Mucosa of rectum (tissue), 2 donors: ENCODE results near the gene CHID1.

ENCODE experiments used
- H3K27ac ChIP-seq, 2 donors: one replicate each; pipeline ENCODE4 v1.7.0; 2013; ENCODE audit warnings: inconsistent platforms in 2 of 2, low read depth in 2 of 2, low read length in 2 of 2
- H3K27me3 ChIP-seq, 2 donors: one replicate each; pipeline ENCODE4 v1.7.0; 2013; ENCODE audit warnings: low read length in 2 of 2; ENCODE audit not compliant: control insufficient read depth in 2 of 2, insufficient read depth in 2 of 2
- H3K36me3 ChIP-seq, 2 donors: one replicate each; pipeline ENCODE4 v1.7.0; 2013; ENCODE audit warnings: low read length in 2 of 2; ENCODE audit not compliant: control insufficient read depth in 2 of 2, insufficient read depth in 2 of 2
- H3K4me1 ChIP-seq, 2 donors: one replicate each; pipeline ENCODE4 v1.7.0; 2013; ENCODE audit warnings: low read length in 2 of 2, mild to moderate bottlenecking in 1 of 2; ENCODE audit not compliant: control insufficient read depth in 2 of 2, insufficient read depth in 2 of 2
- H3K4me3 ChIP-seq, 2 donors: one replicate each; pipeline ENCODE4 v1.7.0; 2013; ENCODE audit warnings: low read length in 2 of 2
- H3K9ac ChIP-seq, 2 donors: one replicate each; pipeline ENCODE4 v1.7.0; 2013; ENCODE audit warnings: low read length in 2 of 2, low read depth in 1 of 2, mild to moderate bottlenecking in 1 of 2
- H3K9me3 ChIP-seq, 2 donors: one replicate each; pipeline ENCODE4 v1.7.0; 2013; ENCODE audit warnings: low read length in 2 of 2; ENCODE audit not compliant: control insufficient read depth in 2 of 2
- donor health status: healthy.
- donor health status: Normal muscosa, but diverticular disease.

Gene CHID1

DNA sequence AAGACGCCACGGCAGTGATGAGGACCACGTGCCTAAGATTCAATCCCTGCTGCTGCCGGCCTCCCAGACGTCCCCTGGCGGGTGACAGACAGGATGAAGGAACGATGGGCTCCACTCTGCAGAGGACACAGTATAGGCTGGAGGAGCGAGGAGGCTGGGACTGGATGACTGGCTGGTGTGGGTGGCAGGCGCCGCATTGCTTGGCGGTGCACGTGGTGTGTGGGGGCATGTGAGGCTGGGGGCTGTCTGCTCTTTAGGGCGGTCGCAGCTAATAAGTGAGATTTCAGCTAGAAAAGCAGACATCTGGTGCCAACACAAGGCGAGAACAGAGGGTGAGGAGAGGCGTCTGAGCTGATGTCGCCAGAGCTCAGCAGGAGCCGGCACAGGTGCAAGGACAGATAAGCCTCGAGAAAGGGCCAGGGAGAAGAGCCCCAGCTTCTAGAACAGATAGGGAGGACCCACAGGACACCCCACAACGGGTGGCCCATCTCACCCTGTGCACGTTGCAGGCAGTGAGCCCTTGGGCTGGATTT is 34.8 kb downstream of the CHID1 start:
- H3K9me3 ChIP-seq = no peaks in the 10 kb centered on the region
- H3K9ac ChIP-seq = no peak overlapping the region
- H3K36me3 ChIP-seq = peaks cover 0 to 4% of the 10 kb centered on the region in 2 donors
- no peak overlapping the region for H3K27ac ChIP-seq
- H3K4me1 ChIP-seq = no peaks in the 10 kb centered on the region
- no peak overlapping the region for H3K4me3 ChIP-seq
- no peaks in the 10 kb centered on the region for H3K27me3 ChIP-seq

DNA sequence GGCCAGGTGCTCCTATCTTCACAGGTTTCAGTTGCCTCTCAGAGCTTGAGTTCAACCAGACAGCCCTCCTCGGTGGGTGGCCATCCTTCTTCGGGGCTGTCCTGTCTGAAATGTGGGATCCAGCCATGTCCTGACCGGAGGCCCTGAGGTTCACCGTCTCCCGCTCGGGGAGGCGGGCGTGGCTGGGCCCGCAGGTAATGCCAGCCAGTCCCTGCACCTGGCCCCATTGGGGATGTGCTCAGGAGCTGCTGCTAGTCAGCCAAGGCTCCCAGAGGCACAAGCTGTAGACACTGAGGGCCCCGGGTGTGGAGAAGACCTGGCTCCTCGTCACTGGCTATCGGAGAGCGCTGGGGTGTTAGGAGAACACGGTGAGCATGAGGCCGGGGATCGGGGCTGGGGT is 35.4 kb downstream of the CHID1 start:
- H3K36me3 ChIP-seq = peaks cover 0 to 4% of the 10 kb centered on the region in 2 donors
- H3K9ac ChIP-seq = no peak overlapping the region
- no peaks in the 10 kb centered on the region for H3K4me1 ChIP-seq
- no peak overlapping the region for H3K4me3 ChIP-seq
- H3K27me3 ChIP-seq = no peaks in the 10 kb centered on the region
- no peak overlapping the region for H3K27ac ChIP-seq
- H3K9me3 ChIP-seq = no peaks in the 10 kb centered on the region

DNA sequence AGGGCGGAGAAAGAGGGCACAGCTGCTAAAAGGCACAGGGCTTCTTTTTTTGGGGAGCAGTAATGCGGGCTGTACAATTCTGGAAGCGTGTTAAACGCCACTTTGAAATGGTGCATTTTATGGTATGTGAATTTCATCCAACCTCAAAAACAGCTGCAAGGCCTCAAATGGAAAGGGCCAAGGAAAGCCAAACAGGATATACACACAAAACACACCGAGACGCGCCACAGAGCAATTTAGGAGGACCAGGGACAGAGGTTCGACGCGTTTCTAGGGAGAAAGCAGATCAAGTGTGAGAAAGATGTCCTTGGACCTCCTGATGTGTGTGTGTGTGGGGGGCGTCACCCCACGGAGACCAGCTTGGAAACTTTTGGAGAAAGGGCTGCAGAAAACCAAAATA is 36.9 kb downstream of the CHID1 start:
- Histone ChIP-seq H3K27ac (no peak overlapping the region), H3K27me3 (no peaks in the 10 kb centered on the region), H3K4me1 (no peaks in the 10 kb centered on the region), H3K9me3 (no peaks in the 10 kb centered on the region), H3K9ac (no peak overlapping the region), H3K4me3 (no peak overlapping the region), H3K36me3 (peaks cover 0 to 4% of the 10 kb centered on the region in 2 donors)

DNA sequence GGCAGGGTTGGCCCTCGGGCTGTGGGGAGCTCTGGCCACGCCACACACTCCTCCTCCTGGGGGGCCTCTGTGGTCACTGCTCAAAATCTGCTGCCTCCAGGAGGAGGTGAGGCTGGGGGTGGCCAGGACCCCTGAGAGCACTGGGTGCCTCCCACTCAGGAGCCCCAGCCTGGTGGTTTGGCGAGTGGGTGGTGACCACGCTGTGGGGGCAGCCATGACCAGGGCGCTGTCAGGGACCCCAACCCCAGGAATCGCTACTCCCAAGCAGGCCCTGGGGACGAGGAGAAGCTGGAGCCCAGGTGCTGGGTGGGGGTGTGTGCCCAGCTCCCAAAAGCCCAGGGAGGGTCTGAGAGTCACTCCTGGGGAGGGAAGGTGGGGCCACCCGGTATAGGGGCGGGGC is 37.8 kb downstream of the CHID1 start:
- no peaks in the 10 kb centered on the region for H3K9me3 ChIP-seq
- no peak overlapping the region for H3K27ac ChIP-seq
- H3K36me3 ChIP-seq = peaks cover 3 to 4% of the 10 kb centered on the region in 2 donors
- H3K27me3 ChIP-seq = no peaks in the 10 kb centered on the region
- H3K9ac ChIP-seq = no peak overlapping the region
- H3K4me1 ChIP-seq = no peaks in the 10 kb centered on the region
- no peak overlapping the region for H3K4me3 ChIP-seq

DNA sequence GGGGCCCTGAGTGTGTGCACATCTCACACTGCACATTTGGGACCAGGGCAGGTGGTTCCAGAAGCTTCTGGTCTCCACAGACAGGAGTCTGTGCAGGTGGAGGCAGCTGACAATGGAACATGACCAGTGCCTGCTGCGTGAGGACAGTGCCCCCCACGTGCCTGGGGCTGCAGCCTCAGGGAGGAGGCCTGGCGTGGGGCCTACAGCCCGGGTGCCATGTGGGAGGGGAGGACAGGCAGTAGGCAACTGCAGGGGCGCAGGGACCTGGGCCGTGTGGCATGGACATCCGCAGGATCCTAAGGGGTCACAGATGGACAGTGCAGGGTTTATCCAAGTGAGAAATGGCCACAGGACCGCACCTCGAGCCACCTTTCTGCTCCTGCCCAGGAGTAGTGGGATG is 39.1 kb downstream of the CHID1 start:
- Histone ChIP-seq H3K9me3 (no peaks in the 10 kb centered on the region), H3K27me3 (no peaks in the 10 kb centered on the region), H3K4me3 (no peak overlapping the region), H3K4me1 (no peaks in the 10 kb centered on the region), H3K27ac (no peak overlapping the region), H3K36me3 (peaks cover 2 to 3% of the 10 kb centered on the region in 2 donors), H3K9ac (no peak overlapping the region)

DNA sequence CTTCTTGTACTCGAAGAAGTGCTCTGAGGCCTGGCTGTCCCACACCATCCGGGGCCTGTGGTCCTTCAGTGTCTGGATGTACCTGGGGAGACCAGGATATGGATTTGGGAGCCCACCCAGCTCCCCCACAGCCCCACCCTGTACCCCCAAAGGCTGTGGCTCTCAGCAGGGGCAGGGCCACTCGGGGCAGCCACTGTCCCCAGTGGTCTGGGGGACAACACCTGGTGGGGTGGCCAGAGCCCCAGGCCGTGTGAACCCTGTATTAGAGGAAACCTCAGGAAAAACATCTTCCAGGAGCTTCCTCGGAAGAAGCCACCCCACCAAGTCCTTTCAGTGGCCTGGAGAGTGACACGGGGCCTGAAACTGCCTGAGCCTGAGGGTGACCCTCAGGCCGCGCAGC is 40.2 kb downstream of the CHID1 start:
- H3K9ac ChIP-seq = no peak overlapping the region
- peaks cover 0 to 3% of the 10 kb centered on the region in 2 donors for H3K36me3 ChIP-seq
- no peak overlapping the region for H3K27ac ChIP-seq
- H3K4me1 ChIP-seq = no peaks in the 10 kb centered on the region
- H3K4me3 ChIP-seq = no peak overlapping the region
- H3K27me3 ChIP-seq = peaks cover 0 to 3% of the 10 kb centered on the region in 2 donors
- no peaks in the 10 kb centered on the region for H3K9me3 ChIP-seq

DNA sequence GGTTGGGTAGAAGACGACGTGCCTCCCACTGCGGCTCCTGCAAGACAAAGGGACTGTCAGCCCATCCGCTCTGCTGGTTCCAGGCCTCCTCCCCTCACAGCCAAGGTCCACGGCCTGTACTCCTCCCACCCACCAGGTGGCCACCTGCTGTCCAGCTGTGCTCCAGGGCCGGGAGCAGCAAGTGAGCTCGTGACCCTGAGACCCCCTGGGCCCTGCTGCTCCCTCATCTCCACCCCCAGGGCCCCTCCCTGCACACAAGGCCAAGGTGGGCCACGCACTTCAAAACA is 40.5 kb downstream of the CHID1 start:
- H3K4me3 ChIP-seq = no peak overlapping the region
- no peaks in the 10 kb centered on the region for H3K9me3 ChIP-seq
- no peak overlapping the region for H3K27ac ChIP-seq
- no peaks in the 10 kb centered on the region for H3K4me1 ChIP-seq
- peaks cover 0 to 5% of the 10 kb centered on the region in 2 donors for H3K27me3 ChIP-seq
- peaks cover 0 to 3% of the 10 kb centered on the region in 2 donors for H3K36me3 ChIP-seq
- H3K9ac ChIP-seq = no peak overlapping the region

DNA sequence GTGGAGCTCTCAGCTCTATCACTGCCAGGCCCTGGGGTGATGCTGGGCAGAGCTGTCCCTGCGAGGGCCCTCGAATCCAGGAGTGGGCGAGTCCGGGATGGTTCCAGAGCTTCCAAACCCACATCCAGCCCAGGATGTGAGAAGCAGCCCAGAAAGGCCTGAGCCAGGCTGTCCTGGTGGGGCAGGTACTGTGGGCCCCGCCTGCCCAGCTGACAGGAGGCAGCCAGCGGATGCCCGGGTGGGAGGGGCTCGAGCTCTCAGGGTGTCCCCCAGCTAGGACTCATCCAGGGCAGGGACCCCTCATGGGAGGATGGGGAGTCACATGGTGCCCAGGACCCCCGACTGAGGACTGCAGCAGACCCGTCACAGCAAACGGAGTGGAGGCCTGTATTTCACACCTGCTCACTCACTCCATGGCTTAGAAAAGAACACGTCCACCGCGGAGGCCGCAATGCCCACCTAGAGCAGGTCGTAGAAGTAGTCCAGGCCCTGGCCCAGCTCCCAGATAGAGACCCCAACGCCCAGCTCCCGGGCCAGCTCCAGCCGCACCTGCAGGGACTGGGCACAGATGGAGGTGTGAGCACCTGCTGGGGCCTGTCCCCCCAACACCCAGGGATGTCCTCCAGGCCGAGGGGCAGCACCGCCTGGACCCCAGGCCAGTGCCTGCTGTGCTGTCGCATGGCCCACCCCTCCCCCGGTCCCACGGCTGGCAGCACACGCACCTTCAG is 41.0 kb downstream of the CHID1 start:
- H3K36me3 ChIP-seq = peaks cover 0 to 3% of the 10 kb centered on the region in 2 donors
- no peak overlapping the region for H3K9ac ChIP-seq
- no peak overlapping the region for H3K4me3 ChIP-seq
- H3K27me3 ChIP-seq = peaks cover 0 to 9% of the 10 kb centered on the region in 2 donors
- no peaks in the 10 kb centered on the region for H3K9me3 ChIP-seq
- no peaks in the 10 kb centered on the region for H3K4me1 ChIP-seq
- H3K27ac ChIP-seq = no peak overlapping the region

DNA sequence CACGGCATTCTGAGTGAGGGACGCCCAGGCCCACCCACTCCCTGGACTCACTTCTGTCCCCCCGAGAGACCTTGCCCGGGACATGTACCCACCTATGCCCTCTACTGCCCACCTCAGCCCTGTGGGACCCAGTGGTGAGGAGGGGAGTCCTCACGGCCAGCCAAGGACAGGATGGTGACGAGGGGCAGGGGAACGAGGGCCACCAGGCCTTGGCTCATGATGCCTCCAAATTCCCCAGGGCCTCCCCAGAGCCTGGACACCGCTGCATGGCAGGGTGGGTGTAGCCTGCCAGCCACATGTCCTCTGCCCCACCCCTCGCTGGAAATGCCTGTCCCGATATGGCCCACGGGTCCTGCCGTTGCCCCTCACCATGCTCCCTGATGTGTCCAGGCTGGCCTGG is 41.8 kb downstream of the CHID1 start:
- H3K9me3 ChIP-seq = no peaks in the 10 kb centered on the region
- peaks cover 0 to 3% of the 10 kb centered on the region in 2 donors for H3K36me3 ChIP-seq
- peaks cover 0 to 17% of the 10 kb centered on the region in 2 donors for H3K27me3 ChIP-seq
- H3K27ac ChIP-seq = no peak overlapping the region
- no peaks in the 10 kb centered on the region for H3K4me1 ChIP-seq
- no peak overlapping the region for H3K9ac ChIP-seq
- no peak overlapping the region for H3K4me3 ChIP-seq

DNA sequence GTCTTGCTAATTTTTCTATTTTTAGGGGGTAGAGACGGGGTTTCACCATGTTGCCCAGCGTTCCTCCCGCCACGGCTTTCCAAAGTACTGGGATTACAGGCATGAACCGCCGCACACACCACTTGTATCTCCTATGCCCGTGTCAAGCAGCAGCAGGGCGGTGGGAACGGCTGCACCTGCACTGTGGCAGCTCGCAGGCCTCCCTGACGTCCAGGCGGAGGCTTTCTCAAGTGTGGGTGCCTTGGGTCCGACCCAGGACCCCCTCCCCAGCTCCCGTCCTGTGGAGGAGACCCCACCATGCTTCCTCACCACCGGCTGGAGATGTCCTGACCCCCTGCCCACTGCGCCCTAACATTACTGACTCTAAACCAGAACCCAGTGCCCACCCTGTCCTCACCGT is 42.2 kb downstream of the CHID1 start:
- H3K4me1 ChIP-seq = no peaks in the 10 kb centered on the region
- peaks cover 0 to 3% of the 10 kb centered on the region in 2 donors for H3K36me3 ChIP-seq
- H3K27ac ChIP-seq = no peak overlapping the region
- peaks cover 0 to 20% of the 10 kb centered on the region in 2 donors for H3K27me3 ChIP-seq
- no peaks in the 10 kb centered on the region for H3K9me3 ChIP-seq
- no peak overlapping the region for H3K4me3 ChIP-seq
- H3K9ac ChIP-seq = no peak overlapping the region
